ENCODE results near the gene MAPK12.

MAPK12 gene

DNA sequence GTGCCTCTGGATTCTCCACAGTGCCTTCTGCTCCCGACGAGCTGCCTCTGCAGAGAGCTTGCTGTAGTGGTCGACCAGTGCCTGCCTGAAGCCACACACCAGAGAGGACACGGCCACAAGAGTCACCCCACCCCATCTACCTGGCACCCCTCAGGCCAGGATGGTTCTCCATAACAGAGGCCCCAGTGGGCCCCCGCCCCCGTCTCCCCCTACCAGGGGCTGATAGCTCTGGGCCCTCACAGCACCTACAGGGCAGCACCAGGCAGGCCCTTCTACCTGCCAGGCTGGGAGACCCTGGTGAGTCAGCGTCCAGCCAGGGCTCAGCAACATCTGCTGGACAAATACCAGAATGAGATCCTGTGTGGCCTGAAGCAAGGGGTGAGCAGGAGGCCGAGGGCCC, 39.0 kb downstream of the MAPK12 start:
- no peak for DNase-seq (ENCODE audit: low read depth)
- no peak for TF ChIP-seq CTCF (IDR thresholded peaks at IDR 0.05; ENCODE audit: control insufficient read depth, insufficient read depth, low read depth, low read length, missing control alignments)
- H3K4me3 ChIP-seq (ENCODE audit: control insufficient read depth, low read depth, low read length): no peak overlapping the region

DNA sequence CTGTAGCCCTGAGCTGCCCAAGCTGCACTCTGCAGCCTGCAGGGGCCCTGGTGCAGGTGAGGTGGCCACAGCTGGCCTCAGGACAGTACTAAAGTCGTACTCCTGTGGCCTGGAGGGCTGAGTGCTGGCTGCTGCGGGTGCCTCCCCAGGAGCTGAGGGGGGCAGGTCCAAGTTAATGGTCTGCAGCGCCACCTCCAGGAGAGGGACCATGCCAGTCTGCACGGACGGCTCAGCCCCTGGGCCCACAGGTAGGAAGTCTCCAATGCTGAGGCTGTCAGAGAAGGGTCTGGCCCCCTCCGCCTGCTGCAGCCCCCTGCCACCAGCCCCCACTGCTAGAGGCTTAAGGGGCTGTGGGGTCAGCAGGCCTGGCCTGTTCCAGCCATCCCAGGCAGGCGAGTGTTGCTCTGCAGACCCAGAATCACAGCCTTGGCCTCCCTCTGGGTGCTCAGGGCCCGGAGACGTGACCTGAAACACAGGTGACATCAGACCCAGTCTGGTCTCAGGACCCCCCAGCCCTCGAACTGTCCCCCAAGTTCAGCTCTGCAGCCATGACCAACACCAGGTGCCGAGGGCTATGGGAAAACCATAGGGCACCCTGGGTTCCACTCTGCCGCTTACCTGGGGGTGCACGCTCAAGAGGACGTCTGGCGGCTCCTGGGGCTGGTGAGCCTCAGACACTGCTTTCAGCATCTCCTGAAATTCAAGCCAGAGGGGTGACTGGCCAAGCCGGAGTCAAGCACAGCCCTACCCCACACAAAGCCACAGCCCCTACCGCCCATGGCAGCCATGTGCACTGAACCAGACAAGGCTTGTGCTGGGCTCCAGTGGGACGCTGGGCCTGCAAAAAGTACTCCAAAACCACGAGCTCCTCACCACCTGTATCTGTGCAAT, 39.8 kb downstream of the MAPK12 start:
- no peak for DNase-seq (ENCODE audit: low read depth)
- no peak overlapping the region for H3K4me3 ChIP-seq (ENCODE audit: control insufficient read depth, low read depth, low read length)
- TF ChIP-seq CTCF (IDR thresholded peaks at IDR 0.05; ENCODE audit: control insufficient read depth, insufficient read depth, low read depth, low read length, missing control alignments): no peak

- DNase-seq (ENCODE audit: low read depth): no peak
- H3K4me3 ChIP-seq (ENCODE audit: control insufficient read depth, low read depth, low read length): no peak overlapping the region
- TF ChIP-seq CTCF (IDR thresholded peaks at IDR 0.05; ENCODE audit: control insufficient read depth, insufficient read depth, low read depth, low read length, missing control alignments): no peak
These were observed 40.7 kb downstream of the MAPK12 start for GRCh38 chr22:50220603-50221409.

GRCh38 chr22:50219800-50220602, 41.5 kb downstream of the MAPK12 start:
- DNase-seq (ENCODE audit: low read depth): no peak
- TF ChIP-seq CTCF (IDR thresholded peaks at IDR 0.05; ENCODE audit: control insufficient read depth, insufficient read depth, low read depth, low read length, missing control alignments): no peak
- no peak overlapping the region for H3K4me3 ChIP-seq (ENCODE audit: control insufficient read depth, low read depth, low read length)

- TF ChIP-seq CTCF (IDR thresholded peaks at IDR 0.05; ENCODE audit: control insufficient read depth, insufficient read depth, low read depth, low read length, missing control alignments): no peak
- no peak overlapping the region for H3K4me3 ChIP-seq (ENCODE audit: control insufficient read depth, low read depth, low read length)
- DNase-seq (ENCODE audit: low read depth): no peak
These were observed 42.3 kb downstream of the MAPK12 start for GRCh38 chr22:50218996-50219727.
